Spinal cord (tissue), 10 donors: Measurements from ENCODE around the gene RBM26. TPM values are rescaled to one million over a fixed set of nuclear protein-coding genes. Genes with fewer than 3 reads are reported as not detected.

Experiments
- DNase-seq, 6 donors: peaks; one replicate each; pipeline versions ENCODE4 v3.0.0 to v3.0.0-alpha.2; 2013 to 2015; ENCODE audit warnings: low spot score in 6 of 6, low read depth in 4 of 6
- H3K27ac ChIP-seq: one replicate; pipeline ENCODE4 v1.5.1; 2013; ENCODE audit warnings: low read depth, low read length, control low read depth
- H3K27me3 ChIP-seq: one replicate; pipeline ENCODE4 v1.6.1; 2013; ENCODE audit warnings: low read length; ENCODE audit not compliant: control insufficient read depth, insufficient read depth
- H3K36me3 ChIP-seq: one replicate; pipeline ENCODE4 v1.6.1; 2013; ENCODE audit warnings: low read length; ENCODE audit not compliant: control insufficient read depth, insufficient read depth
- H3K4me1 ChIP-seq: one replicate; pipeline ENCODE4 v1.6.1; 2013; ENCODE audit warnings: low read length; ENCODE audit not compliant: control insufficient read depth, insufficient read depth
- H3K4me3 ChIP-seq: one replicate; pipeline ENCODE4 v1.5.1; 2013; ENCODE audit warnings: low read depth, low read length, control low read depth
- H3K9me3 ChIP-seq: one replicate; pipeline ENCODE4 v1.6.1; 2013; ENCODE audit warnings: low read length; ENCODE audit not compliant: control insufficient read depth, insufficient read depth
- WGBS: methylation state at CpG from one replicate; pipeline ENCODE4 v1.1.5; 2013; ENCODE audit warnings: missing lambda C conversion rate; ENCODE audit not compliant: insufficient coverage; 5-methylcytosine and 5-hydroxymethylcytosine counted together
- polyA plus RNA-seq, 2 donors: library from polyadenylated mRNA; unstranded; fragments of 120-200 nt; gene quantifications; one replicate each; pipeline ENCODE4 v1.2.1, GENCODE V29; 2013; ENCODE audit not compliant: insufficient read length in 2 of 2
- total RNA-seq, 2 donors: library from RNA; depleted of rRNA in 1 of 2; stranded (reverse); fragments of 120-200 nt in 1 of 2; fragments of >200 nt in 1 of 2; gene quantifications; one replicate each; pipeline versions ENCODE4 v1.2.3 to v1.2.4, GENCODE V29; 2013 to 2014
- donor health status: healthy.

Gene RBM26
- total and polyA plus RNA-seq, 4 donors = 37.9 to 70.2 (median 61.3) TPM

DNA sequence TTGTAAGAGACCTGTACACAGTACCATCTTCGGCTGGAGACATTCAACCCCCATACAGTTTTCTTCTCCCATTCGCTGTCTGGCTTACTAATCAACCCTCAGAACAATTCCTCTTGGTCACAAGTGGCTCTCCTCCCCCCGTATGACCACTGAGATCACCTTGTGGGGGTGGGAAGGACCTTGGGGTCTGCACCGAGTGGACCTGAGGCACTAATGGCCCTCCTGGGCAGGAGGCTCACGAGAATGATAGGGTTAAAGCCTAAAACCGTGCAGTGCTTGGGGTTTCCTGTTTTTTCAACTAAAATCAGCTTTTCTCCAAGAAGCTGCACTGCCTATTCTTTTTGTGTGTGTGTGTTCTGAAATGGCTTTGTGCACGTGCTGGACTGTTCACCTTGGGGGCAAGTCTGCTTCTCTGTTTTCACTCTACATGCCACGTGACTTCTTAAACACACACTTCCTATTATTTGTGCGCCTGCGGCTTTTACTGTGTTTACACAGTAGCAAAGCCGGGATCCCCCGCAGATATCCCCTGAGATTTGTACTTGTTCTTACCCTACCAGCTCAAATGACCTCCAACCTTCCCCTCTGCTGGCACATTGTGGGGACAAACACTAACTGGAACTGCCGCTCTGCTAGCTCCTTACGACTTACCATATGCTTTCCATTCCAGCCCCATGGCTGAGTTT is 12.3 kb downstream of the RBM26 start:
- H3K27ac ChIP-seq = no peak overlapping the region

DNA sequence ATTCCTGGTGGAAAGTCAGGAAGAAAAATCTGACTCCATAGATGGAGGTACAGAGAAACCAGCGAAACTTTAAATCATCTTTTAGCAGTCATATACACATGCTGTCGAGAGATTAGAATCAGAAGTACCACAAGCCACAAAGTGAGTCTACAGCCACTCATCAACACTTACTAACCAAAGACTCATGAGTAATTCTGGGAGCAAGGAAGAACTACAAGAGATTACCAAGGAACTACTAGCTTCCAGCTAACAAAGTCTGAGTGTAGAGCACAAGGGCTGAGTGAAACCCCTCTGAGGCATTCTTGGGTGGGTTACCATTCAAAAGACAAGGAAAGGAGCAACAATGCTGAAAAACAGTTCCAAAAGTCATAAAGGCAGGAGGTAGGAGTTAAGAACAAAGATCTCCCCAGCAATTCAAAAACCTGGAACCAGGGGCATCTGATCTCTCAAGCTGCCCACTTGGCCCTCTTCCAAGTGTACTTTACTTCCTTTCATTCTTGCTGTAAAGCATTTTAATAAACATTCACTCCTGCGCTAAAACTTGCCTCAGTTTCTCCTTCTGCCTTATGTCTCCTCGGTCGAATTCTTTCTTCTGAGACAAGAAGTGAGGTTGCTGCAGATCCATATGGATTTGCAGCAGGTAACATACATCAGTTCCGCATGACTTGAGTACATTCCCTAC is 13.0 kb downstream of the RBM26 start:
- 81% methylated on average over 3 of the region's 6 CpGs for WGBS
- Histone ChIP-seq H3K27me3 (no peaks in the 10 kb centered on the region), H3K27ac (no peak overlapping the region), H3K4me3 (no peak overlapping the region), H3K36me3 (peaks cover 7% of the 10 kb centered on the region), H3K9me3 (peaks cover 4% of the 10 kb centered on the region), H3K4me1 (no peaks in the 10 kb centered on the region)
- DNase-seq = no peak

More for the DNA sequence above, 12.3 kb downstream of the RBM26 start:
- Histone ChIP-seq H3K36me3 (peaks cover 7% of the 10 kb centered on the region), H3K4me3 (no peak overlapping the region), H3K4me1 (no peaks in the 10 kb centered on the region), H3K9me3 (peaks cover 4% of the 10 kb centered on the region), H3K27me3 (no peaks in the 10 kb centered on the region)
- peak in 1 of 6 donors; percentile 20 for DNase-seq
- WGBS = 67% methylated on average over 9 of the region's 14 CpGs

DNA sequence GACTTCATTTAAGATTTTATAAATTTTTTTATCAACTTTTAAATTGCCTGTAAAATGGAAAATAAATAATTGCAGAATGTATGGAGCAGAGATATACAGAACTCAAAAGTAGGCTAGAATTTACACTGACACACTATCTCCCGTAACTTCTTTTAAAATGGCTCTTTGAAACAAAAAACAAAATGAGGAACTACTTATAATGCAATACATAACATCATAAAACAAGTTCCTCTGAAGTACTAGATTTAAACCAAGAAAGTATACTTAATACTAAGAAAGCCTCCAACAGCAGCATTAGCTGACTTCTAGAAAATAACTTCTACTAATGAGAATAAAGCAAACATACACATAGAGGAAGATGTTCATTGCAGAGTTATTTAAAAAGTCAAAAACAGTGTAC is 17.0 kb downstream of the RBM26 start:
- Histone ChIP-seq H3K4me3 (no peak overlapping the region), H3K4me1 (no peaks in the 10 kb centered on the region)
- no CpG with 5 or more reads among the region's 1 CpG for WGBS

GRCh38 chr13:79387853-79388252 is 18.2 kb downstream of the RBM26 start:
- no peaks in the 10 kb centered on the region for H3K9me3 ChIP-seq
- no peak overlapping the region for H3K4me3 ChIP-seq
- H3K27me3 ChIP-seq = no peaks in the 10 kb centered on the region
- no peaks in the 10 kb centered on the region for H3K4me1 ChIP-seq
- WGBS = 85% methylated on average over 2 of the region's 4 CpGs
- no peaks in the 10 kb centered on the region for H3K36me3 ChIP-seq
- no peak overlapping the region for H3K27ac ChIP-seq
- DNase-seq = no peak

More for the DNA sequence above, 17.0 kb downstream of the RBM26 start:
- Histone ChIP-seq H3K36me3 (peaks cover 3% of the 10 kb centered on the region), H3K27ac (no peak overlapping the region), H3K27me3 (no peaks in the 10 kb centered on the region), H3K9me3 (no peaks in the 10 kb centered on the region)
- DNase-seq = no peak

DNA sequence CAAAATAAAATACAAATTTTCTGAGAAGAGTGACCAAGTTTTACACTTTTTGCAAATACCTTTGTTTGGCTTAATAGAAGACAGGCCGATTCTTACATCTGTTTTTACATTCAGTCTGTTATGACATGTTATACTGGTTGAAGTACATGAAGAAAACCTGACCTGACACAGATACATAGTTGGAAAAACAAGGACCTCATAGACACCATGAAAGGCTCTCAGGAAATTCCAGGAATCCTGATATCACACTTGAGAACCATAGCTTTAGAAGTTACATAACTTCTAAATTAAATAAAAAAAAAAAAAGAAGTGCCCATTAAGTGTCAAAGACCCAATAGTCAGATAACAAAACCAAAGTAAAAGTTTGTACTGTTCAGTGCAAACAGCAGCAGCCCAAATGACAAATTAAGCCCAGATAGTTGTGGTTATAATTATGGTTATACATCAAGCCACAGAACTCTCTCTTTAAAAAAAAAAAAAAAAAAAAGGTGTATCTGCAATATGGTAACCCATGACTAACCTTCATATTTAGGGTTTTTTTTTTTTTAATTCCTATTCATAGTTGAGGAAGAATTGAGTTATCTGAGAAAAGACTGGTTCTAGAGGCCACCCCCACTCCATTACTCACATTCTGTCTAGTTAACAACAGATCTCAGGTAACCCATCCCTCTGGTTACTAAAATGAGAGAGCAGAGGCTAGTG is 19.8 kb downstream of the RBM26 start:
- no peaks in the 10 kb centered on the region for H3K36me3 ChIP-seq
- no peak for DNase-seq
- H3K27ac ChIP-seq = no peak overlapping the region
- H3K4me1 ChIP-seq = no peaks in the 10 kb centered on the region
- no CpG with 5 or more reads among the region's 1 CpG for WGBS
- no peaks in the 10 kb centered on the region for H3K27me3 ChIP-seq
- no peaks in the 10 kb centered on the region for H3K9me3 ChIP-seq
- H3K4me3 ChIP-seq = no peak overlapping the region

DNA sequence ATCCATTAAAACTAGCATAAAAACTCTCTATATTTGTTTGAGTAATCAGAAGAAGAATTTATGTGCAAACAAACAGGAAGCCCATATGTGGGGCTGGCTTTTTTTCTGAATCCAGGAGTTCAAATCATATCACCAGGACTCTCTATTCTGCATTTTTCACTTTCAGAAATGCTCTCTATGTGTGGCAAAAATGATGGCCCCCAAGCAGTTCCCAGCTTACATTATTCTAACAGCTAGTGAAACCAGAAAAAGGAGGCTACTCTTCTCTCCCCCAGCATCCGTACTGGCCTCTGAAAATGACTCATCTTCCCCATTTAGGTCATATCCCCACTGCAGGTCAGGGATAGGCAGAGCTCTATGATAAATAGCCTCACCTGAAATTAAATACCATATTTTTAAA is 20.4 kb downstream of the RBM26 start:
- no peak for DNase-seq
- Histone ChIP-seq H3K36me3 (no peaks in the 10 kb centered on the region), H3K27me3 (no peaks in the 10 kb centered on the region), H3K27ac (no peak overlapping the region), H3K9me3 (no peaks in the 10 kb centered on the region), H3K4me3 (no peak overlapping the region), H3K4me1 (no peaks in the 10 kb centered on the region)
- WGBS = 86% methylated on average over 1 of the region's 1 CpG

DNA sequence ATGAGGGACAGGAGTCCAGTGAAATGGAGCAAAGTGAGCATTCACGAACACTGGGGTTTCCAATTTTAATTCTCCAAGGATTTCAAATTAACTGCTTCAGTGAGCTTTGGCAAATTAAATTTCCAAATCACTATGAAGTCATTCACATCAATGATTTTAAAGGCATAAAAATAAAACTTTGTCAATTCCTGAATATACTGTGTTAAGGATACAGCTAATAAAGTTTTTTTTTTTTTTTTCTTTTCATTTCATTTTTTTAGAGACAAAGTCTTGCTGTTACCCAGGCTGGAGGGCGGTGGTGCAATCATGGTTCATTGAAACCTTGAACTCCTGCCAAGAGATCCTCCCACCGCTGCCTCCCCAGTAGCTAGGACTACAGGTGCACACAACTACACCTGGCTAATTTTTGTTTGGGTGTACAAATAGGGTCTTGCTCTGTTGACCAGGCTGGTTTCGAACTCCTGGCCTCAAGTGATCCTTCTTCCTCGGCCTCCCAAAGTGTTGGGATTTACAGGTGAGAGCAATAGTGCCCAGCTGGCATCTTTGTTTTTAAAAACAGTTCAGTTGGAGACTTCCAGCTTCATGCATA is 21.9 kb downstream of the RBM26 start:
- Histone ChIP-seq H3K4me3 (no peak overlapping the region), H3K27ac (no peak overlapping the region), H3K36me3 (no peaks in the 10 kb centered on the region), H3K9me3 (no peaks in the 10 kb centered on the region), H3K27me3 (no peaks in the 10 kb centered on the region), H3K4me1 (no peaks in the 10 kb centered on the region)
- no peak for DNase-seq
- WGBS = 95% methylated on average over 4 of the region's 5 CpGs

GRCh38 chr13:79382545-79383275 is 23.3 kb downstream of the RBM26 start:
- H3K27me3 ChIP-seq = no peaks in the 10 kb centered on the region
- peaks cover 3% of the 10 kb centered on the region for H3K36me3 ChIP-seq
- WGBS = no CpG with 5 or more reads among the region's 1 CpG
- no peaks in the 10 kb centered on the region for H3K4me1 ChIP-seq
- no peak overlapping the region for H3K4me3 ChIP-seq
- H3K27ac ChIP-seq = no peak overlapping the region
- no peak for DNase-seq
- H3K9me3 ChIP-seq = no peaks in the 10 kb centered on the region

DNA sequence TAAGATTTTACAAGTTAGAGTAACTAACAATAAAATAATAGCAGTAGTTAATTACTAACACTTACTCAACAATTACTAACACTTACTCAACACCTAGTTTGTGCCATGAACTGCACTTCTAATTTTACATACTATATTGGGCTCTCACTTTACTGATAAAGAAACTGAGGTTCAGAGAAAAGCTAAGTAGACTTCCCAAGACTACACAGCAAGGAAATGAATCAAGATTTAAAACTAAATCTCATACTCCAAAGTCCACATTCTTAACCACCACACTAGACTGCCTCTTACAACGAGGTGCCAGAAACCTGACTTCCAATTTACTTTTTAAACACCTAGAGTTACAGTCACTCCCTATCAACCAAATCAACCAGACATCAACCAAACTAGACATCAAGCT is 25.1 kb downstream of the RBM26 start:
- no peak for DNase-seq
- no peaks in the 10 kb centered on the region for H3K9me3 ChIP-seq
- WGBS = 100% methylated on average over 1 of the region's 1 CpG
- H3K4me3 ChIP-seq = no peak overlapping the region
- peaks cover 9% of the 10 kb centered on the region for H3K36me3 ChIP-seq
- H3K27me3 ChIP-seq = no peaks in the 10 kb centered on the region
- no peak overlapping the region for H3K27ac ChIP-seq
- no peaks in the 10 kb centered on the region for H3K4me1 ChIP-seq
